Measurements from ENCODE around the gene CGNL1. TPM values are rescaled to one million over a fixed set of nuclear protein-coding genes. Genes with fewer than 3 reads are reported as not detected.

Gene CGNL1
- total RNA-seq, 1 donor = 0.90 TPM

- no peak for DNase-seq (ENCODE audit: low read depth)
- TF ChIP-seq CTCF (IDR thresholded peaks at IDR 0.05; ENCODE audit: insufficient read depth, low read length) = no peak
- H3K4me3 ChIP-seq (ENCODE audit: low read depth, low read length) = no peak overlapping the region
Measured at GRCh38 chr15:57544848-57545480, 168.7 kb downstream of the CGNL1 start.

GRCh38 chr15:57545995-57546394 is 169.7 kb downstream of the CGNL1 start:
- DNase-seq (ENCODE audit: low read depth) = no peak
- H3K4me3 ChIP-seq (ENCODE audit: low read depth, low read length) = no peak overlapping the region
- TF ChIP-seq CTCF (IDR thresholded peaks at IDR 0.05; ENCODE audit: insufficient read depth, low read length) = no peak

- no peak for TF ChIP-seq CTCF (IDR thresholded peaks at IDR 0.05; ENCODE audit: insufficient read depth, low read length)
- H3K4me3 ChIP-seq (ENCODE audit: low read depth, low read length) = no peak overlapping the region
- DNase-seq (ENCODE audit: low read depth) = no peak
Measured at GRCh38 chr15:57547243-57547755, 171.0 kb downstream of the CGNL1 start.

- DNase-seq (ENCODE audit: low read depth) = no peak
- TF ChIP-seq CTCF (IDR thresholded peaks at IDR 0.05; ENCODE audit: insufficient read depth, low read length) = no peak
Measured at GRCh38 chr15:57548351-57548750, 172.0 kb downstream of the CGNL1 start.

GRCh38 chr15:57548835-57549234 is 172.5 kb downstream of the CGNL1 start:
- H3K4me3 ChIP-seq (ENCODE audit: low read depth, low read length) = no peak overlapping the region
- TF ChIP-seq CTCF (IDR thresholded peaks at IDR 0.05; ENCODE audit: insufficient read depth, low read length) = no peak
- no peak for DNase-seq (ENCODE audit: low read depth)

More at GRCh38 chr15:57548351-57548750, 172.0 kb downstream of the CGNL1 start:
- H3K4me3 ChIP-seq (ENCODE audit: low read depth, low read length) = no peak overlapping the region

- DNase-seq (ENCODE audit: low read depth) = no peak
- TF ChIP-seq CTCF (IDR thresholded peaks at IDR 0.05; ENCODE audit: insufficient read depth, low read length) = no peak
- no peak overlapping the region for H3K4me3 ChIP-seq (ENCODE audit: low read depth, low read length)
Measured at GRCh38 chr15:57549935-57550334, 173.6 kb downstream of the CGNL1 start.

- no peak for TF ChIP-seq CTCF (IDR thresholded peaks at IDR 0.05; ENCODE audit: insufficient read depth, low read length)
- DNase-seq (ENCODE audit: low read depth) = no peak
- H3K4me3 ChIP-seq (ENCODE audit: low read depth, low read length) = no peak overlapping the region
Measured at GRCh38 chr15:57550640-57551039, 174.3 kb downstream of the CGNL1 start.

All from fibroblast of the aortic adventitia (primary cell).